Caco-2 (cell line): ENCODE measurements around the gene GBA3. TPM values are rescaled to one million over a fixed set of nuclear protein-coding genes. Genes with fewer than 3 reads are reported as not detected.

Experiments used
- BruUV-seq: library from RNA; stranded (reverse); fragments of 400-500 nt; replicated peaks from 2 replicates; lab custom pipeline; 2021; lab: Mats Ljungman, UMichigan
- CTCF ChIA-PET: fragments of 300-600 bp; sonication (Branson Sonifier 250); formaldehyde crosslinking; loops from one replicate; lab custom pipeline; 2022; ENCODE audit warnings: antibody characterized with exemption; lab: Charles Lee
- POLR2A ChIA-PET: fragments of 300-600 bp; sonication (Branson Sonifier 250); formaldehyde crosslinking; loops from one replicate; lab custom pipeline; 2022; ENCODE audit warnings: antibody characterized with exemption; lab: Charles Lee
- DNase-seq, 2 experiments: peaks; one replicate each; pipeline versions ENCODE4 v3.0.0 to v3.0.0-alpha.2; 2020 to 2022
- H3K27me3 ChIP-seq: replicated peaks from 2 replicates; pipeline ENCODE4 v1.6.0; 2011; ENCODE audit warnings: low read length; ENCODE audit not compliant: control insufficient read depth, insufficient read depth
- H3K36me3 ChIP-seq: 2 replicates; pipeline ENCODE4 v1.5.1; 2011; ENCODE audit warnings: low read length; ENCODE audit not compliant: control insufficient read depth, insufficient read depth
- H3K4me1 ChIP-seq: fragments of 250-450 bp; sonication (Bioruptor Pico); 2 replicates; pipeline ENCODE4 v1.5.1; 2020; ENCODE audit warnings: mild to moderate bottlenecking
- H3K4me3 ChIP-seq: 2 replicates; pipeline ENCODE4 v1.5.1; 2011; ENCODE audit warnings: low read depth, mild to moderate bottlenecking, control low read depth, low read length
- H3K9me3 ChIP-seq: fragments of 250-450 bp; sonication (Bioruptor Pico); 2 replicates; pipeline ENCODE4 v1.5.1; 2020; ENCODE audit warnings: mild to moderate bottlenecking, moderate library complexity
- H3K27ac Mint-ChIP-seq: one replicate; pipeline ENCODE4 v1.8.0; 2022; ENCODE audit warnings: mixed read lengths; ENCODE audit not compliant: unreplicated experiment
- H3K27me3 Mint-ChIP-seq: one replicate; pipeline ENCODE4 v1.8.0; 2022; ENCODE audit warnings: mixed read lengths; ENCODE audit not compliant: insufficient read depth, unreplicated experiment
- H3K36me3 Mint-ChIP-seq: one replicate; pipeline ENCODE4 v1.8.0; 2022; ENCODE audit warnings: mild to moderate bottlenecking, mixed read lengths; ENCODE audit not compliant: insufficient read depth, unreplicated experiment
- H3K4me1 Mint-ChIP-seq: one replicate; pipeline ENCODE4 v1.8.0; 2022; ENCODE audit warnings: low read depth, mixed read lengths; ENCODE audit not compliant: unreplicated experiment
- H3K4me3 Mint-ChIP-seq: one replicate; pipeline ENCODE4 v1.8.0; 2022; ENCODE audit warnings: mild to moderate bottlenecking, moderate library complexity, mixed read lengths; ENCODE audit not compliant: unreplicated experiment
- H3K9me3 Mint-ChIP-seq: one replicate; pipeline ENCODE4 v1.8.0; 2022; ENCODE audit warnings: mixed read lengths; ENCODE audit not compliant: unreplicated experiment
- intact Hi-C: fragments of 100-400 bp; cut with micrococcal nuclease; formaldehyde crosslinking; loops from one replicate; pipeline ENCODE4 v1.10.0; 2022; ENCODE audit not compliant: unreplicated experiment
- total RNA-seq: library from RNA; stranded (reverse); gene quantifications from 2 replicates; pipeline ENCODE4 v1.2.3, GENCODE V29; 2022
- TF ChIP-seq, protein P1 (sequence below), 2 experiments: fragments of 200-600 bp in 1 of 2; IDR thresholded peaks; 1 replicate in 1 of 2; 2 replicates in 1 of 2; pipeline versions ENCODE4 v1.5.1 to v1.8.0; 2011 to 2022; ENCODE audit warnings: antibody characterized with exemption in 1 of 2, control low read depth in 1 of 2, inconsistent platforms in 1 of 2, low read depth in 1 of 2, low read length in 1 of 2, mild to moderate bottlenecking in 1 of 2, moderate library complexity in 1 of 2; ENCODE audit not compliant: insufficient read depth in 1 of 2, severe bottlenecking in 1 of 2, unreplicated experiment in 1 of 2

Gene GBA3
- total RNA-seq, 1 experiment from 2014 or later: 0.25 TPM

- H3K9me3 Mint-ChIP-seq: no peaks in the 10 kb centered on the region
- Histone ChIP-seq H3K36me3 (no peaks in the 10 kb centered on the region), H3K4me3 (no peak overlapping the region), H3K4me1 (no peaks in the 10 kb centered on the region), H3K9me3 (no peaks in the 10 kb centered on the region), H3K27me3 (no peaks in the 10 kb centered on the region; the same call in 1 of the 2 replicates)
- TF ChIP-seq, protein P1, sequence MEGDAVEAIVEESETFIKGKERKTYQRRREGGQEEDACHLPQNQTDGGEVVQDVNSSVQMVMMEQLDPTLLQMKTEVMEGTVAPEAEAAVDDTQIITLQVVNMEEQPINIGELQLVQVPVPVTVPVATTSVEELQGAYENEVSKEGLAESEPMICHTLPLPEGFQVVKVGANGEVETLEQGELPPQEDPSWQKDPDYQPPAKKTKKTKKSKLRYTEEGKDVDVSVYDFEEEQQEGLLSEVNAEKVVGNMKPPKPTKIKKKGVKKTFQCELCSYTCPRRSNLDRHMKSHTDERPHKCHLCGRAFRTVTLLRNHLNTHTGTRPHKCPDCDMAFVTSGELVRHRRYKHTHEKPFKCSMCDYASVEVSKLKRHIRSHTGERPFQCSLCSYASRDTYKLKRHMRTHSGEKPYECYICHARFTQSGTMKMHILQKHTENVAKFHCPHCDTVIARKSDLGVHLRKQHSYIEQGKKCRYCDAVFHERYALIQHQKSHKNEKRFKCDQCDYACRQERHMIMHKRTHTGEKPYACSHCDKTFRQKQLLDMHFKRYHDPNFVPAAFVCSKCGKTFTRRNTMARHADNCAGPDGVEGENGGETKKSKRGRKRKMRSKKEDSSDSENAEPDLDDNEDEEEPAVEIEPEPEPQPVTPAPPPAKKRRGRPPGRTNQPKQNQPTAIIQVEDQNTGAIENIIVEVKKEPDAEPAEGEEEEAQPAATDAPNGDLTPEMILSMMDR (IDR thresholded peaks at IDR 0.05; ENCODE audit: insufficient read depth in 1 of 2, low read depth in 1 of 2, low read length in 1 of 2, severe bottlenecking in 1 of 2, unreplicated experiment in 1 of 2): no peak
- ChIA-PET POLR2A (no interaction called here), CTCF (no interaction called here)
- intact Hi-C loops: no loop called here
- no peak overlapping the region for H3K4me3 Mint-ChIP-seq
- no peak for DNase-seq
- no peaks in the 10 kb centered on the region for H3K36me3 Mint-ChIP-seq
- BruUV-seq: no TSS peak
- no peaks in the 10 kb centered on the region for H3K4me1 Mint-ChIP-seq
- H3K27ac Mint-ChIP-seq: no peak overlapping the region
- H3K27me3 Mint-ChIP-seq: peaks cover 5% of the 10 kb centered on the region
Observed at GRCh38 chr4:22857411-22857810, 164.7 kb downstream of the GBA3 start.

GRCh38 chr4:22859318-22859717, 166.6 kb downstream of the GBA3 start:
- CTCF ChIA-PET: no interaction called here
- POLR2A ChIA-PET: no interaction called here
- H3K27me3 ChIP-seq: no peaks in the 10 kb centered on the region; the same call in 1 of the 2 replicates
- no peaks in the 10 kb centered on the region for H3K36me3 ChIP-seq
- H3K4me1 Mint-ChIP-seq: no peaks in the 10 kb centered on the region
- H3K36me3 Mint-ChIP-seq: no peaks in the 10 kb centered on the region
- no peak overlapping the region for H3K4me3 ChIP-seq
- H3K9me3 ChIP-seq: no peaks in the 10 kb centered on the region
- TF ChIP-seq, protein P1 (IDR thresholded peaks at IDR 0.05; ENCODE audit: insufficient read depth in 1 of 2, low read depth in 1 of 2, low read length in 1 of 2, severe bottlenecking in 1 of 2, unreplicated experiment in 1 of 2): no peak
- DNase-seq: no peak
- no peaks in the 10 kb centered on the region for H3K9me3 Mint-ChIP-seq
- peaks cover 11% of the 10 kb centered on the region for H3K27me3 Mint-ChIP-seq
- intact Hi-C loops: no loop called here
- BruUV-seq: no TSS peak
- H3K4me3 Mint-ChIP-seq: no peak overlapping the region
- no peaks in the 10 kb centered on the region for H3K4me1 ChIP-seq
- H3K27ac Mint-ChIP-seq: no peak overlapping the region

Other genes starting within 250 kb of the GBA3 start
- gene ADGRA3, start 176.9 kb upstream of the GBA3 start, total RNA-seq: 35.0 and 39.9 TPM in 2 replicates